Transverse colon (tissue), 4 donors: ENCODE results near the gene HGFAC. TPM values are rescaled to one million over a fixed set of nuclear protein-coding genes. Genes with fewer than 3 reads are reported as not detected.

Experiments used
- DNase-seq: peaks from one replicate; pipeline ENCODE4 v3.0.0-alpha.2; 2019
- H3K27ac ChIP-seq, 4 donors: fragments of 200-600 bp; sonication (generic); 2 replicates each; pipeline ENCODE4 v1.5.1; 2016 to 2018; ENCODE audit warnings: inconsistent platforms in 4 of 4
- H3K27me3 ChIP-seq: fragments of 200-600 bp; sonication (generic); 2 replicates; pipeline ENCODE4 v1.5.1; 2017; ENCODE audit warnings: inconsistent platforms
- H3K36me3 ChIP-seq, 4 donors: fragments of 200-600 bp; sonication (generic); 2 replicates each; pipeline ENCODE4 v1.5.1; 2017 to 2019; ENCODE audit warnings: inconsistent platforms in 4 of 4
- H3K4me1 ChIP-seq, 4 donors: fragments of 200-600 bp; sonication (generic); 2 replicates each; pipeline ENCODE4 v1.5.1; 2017 to 2020; ENCODE audit warnings: inconsistent platforms in 4 of 4
- H3K4me3 ChIP-seq, 4 donors: fragments of 200-600 bp; sonication (generic); 1 replicate in 1 of 4; 2 replicates in 3 of 4; pipeline versions ENCODE4 v1.5.1 to v1.6.1; 2017 to 2019; ENCODE audit warnings: inconsistent platforms in 4 of 4
- H3K9me3 ChIP-seq, 2 donors: fragments of 200-600 bp; sonication (generic); 2 replicates each; pipeline ENCODE4 v1.5.1; 2017 to 2019; ENCODE audit warnings: inconsistent platforms in 2 of 2
- CTCF ChIP-seq, 5 experiments: fragments of 200-600 bp in 3 of 5; fragments of 450-650 bp in 2 of 5; sonication (generic) in 3 of 5; IDR thresholded peaks; 1 replicate in 2 of 5; 2 replicates in 3 of 5; pipeline ENCODE4 v1.5.1; 2016 to 2017; ENCODE audit warnings: antibody characterized with exemption in 5 of 5, inconsistent platforms in 3 of 5, mild to moderate bottlenecking in 2 of 5, moderate library complexity in 1 of 5
- EP300 ChIP-seq: sonication (generic); formaldehyde crosslinking; IDR thresholded peaks from one replicate; pipeline ENCODE4 v1.6.1; 2017; ENCODE audit warnings: antibody characterized with exemption, low read depth
- POLR2A ChIP-seq: fragments of 450-650 bp; IDR thresholded peaks from one replicate; pipeline ENCODE4 v1.6.1; 2016; ENCODE audit warnings: antibody characterized with exemption, mild to moderate bottlenecking, moderate library complexity
- POLR2AphosphoS5 ChIP-seq, 3 donors: sonication (generic); formaldehyde crosslinking; IDR thresholded peaks; one replicate each; pipeline ENCODE4 v1.6.1; 2016; ENCODE audit warnings: antibody characterized with exemption in 3 of 3
- WGBS, 2 donors: methylation state at CpG; one replicate each; pipeline ENCODE4 v1.1.5; 2018; ENCODE audit warnings: low coverage in 1 of 2; 5-methylcytosine and 5-hydroxymethylcytosine counted together
- in situ Hi-C, 4 donors: fragments of 200-750 bp; cut with MboI; loops; one replicate each; pipeline versions ENCODE4 v1.15.0 to v1.15.1; 2017; ENCODE audit warnings: low sequenced_read_pairs in 3 of 4, low pct_ligation_motif_present in 1 of 4, low pct_unique_long_range_greater_than_20kb in 1 of 4
- intact Hi-C: fragments of 100-400 bp; cut with DNase I; formaldehyde crosslinking; loops from one replicate; pipeline ENCODE4 v1.15.1; 2023; ENCODE audit warnings: low total_unique reads
- total RNA-seq, 4 donors: library from RNA; depleted of rRNA; stranded (reverse); fragments of >200 nt; gene quantifications; one replicate each; pipeline ENCODE4 v1.1.0, GENCODE V29; 2016

HGFAC gene
- total RNA-seq, 4 donors from 2014 or later, result not detected

- intact Hi-C loops (no loop called here), in situ Hi-C loops (no loop called here)
- no peak overlapping the region for H3K4me3 ChIP-seq
- H3K27me3 ChIP-seq, result peaks cover 30% of the 10 kb centered on the region
- no peak overlapping the region for H3K27ac ChIP-seq
- WGBS, 2 donors, result 30 to 35% methylated on average over 4 to 25 of the region's 25 CpGs
- no peaks in the 10 kb centered on the region for H3K9me3 ChIP-seq
- no peak for TF ChIP-seq POLR2A
- no peak for TF ChIP-seq POLR2AphosphoS5 (IDR thresholded peaks at IDR 0.05)
- no peak for TF ChIP-seq CTCF (IDR thresholded peaks at IDR 0.05)
- no peak for TF ChIP-seq EP300
- no peaks in the 10 kb centered on the region for H3K4me1 ChIP-seq
- peak; percentile 32 for DNase-seq
- no peaks in the 10 kb centered on the region for H3K36me3 ChIP-seq
Measured at GRCh38 chr4:3470244-3471097, 28.7 kb downstream of the HGFAC start.

GRCh38 chr4:3471098-3471760 is 29.5 kb downstream of the HGFAC start:
- in situ Hi-C loops, result no loop called here

GRCh38 chr4:3471886-3472285 is 30.1 kb downstream of the HGFAC start:
- intact Hi-C loops (no loop called here), in situ Hi-C loops (no loop called here)
- Histone ChIP-seq H3K9me3 (no peaks in the 10 kb centered on the region), H3K4me1 (no peaks in the 10 kb centered on the region), H3K36me3 (no peaks in the 10 kb centered on the region), H3K27ac (no peak overlapping the region), H3K4me3 (no peak overlapping the region), H3K27me3 (peaks cover 30% of the 10 kb centered on the region)
- DNase-seq, result no peak
- TF ChIP-seq CTCF (IDR thresholded peaks at IDR 0.05), result no peak
- TF ChIP-seq EP300, result no peak
- no peak for TF ChIP-seq POLR2A
- no peak for TF ChIP-seq POLR2AphosphoS5 (IDR thresholded peaks at IDR 0.05)
- WGBS, 2 donors, result 59% methylated on average over 15 of the region's 15 CpGs; no CpG with 5 or more reads in 1 of the 2 donors

More at GRCh38 chr4:3471098-3471760, 29.5 kb downstream of the HGFAC start:
- Histone ChIP-seq H3K27ac (no peak overlapping the region), H3K27me3 (peaks cover 30% of the 10 kb centered on the region), H3K9me3 (no peaks in the 10 kb centered on the region), H3K4me3 (no peak overlapping the region), H3K36me3 (no peaks in the 10 kb centered on the region), H3K4me1 (no peaks in the 10 kb centered on the region)
- no peak for DNase-seq
- 91% methylated on average over 23 of the region's 23 CpGs; no CpG with 5 or more reads in 1 of the 2 donors for WGBS, 2 donors
- TF ChIP-seq EP300 (no peak), POLR2A (no peak), CTCF (IDR thresholded peaks at IDR 0.05) (no peak), POLR2AphosphoS5 (IDR thresholded peaks at IDR 0.05) (no peak)
- intact Hi-C loops, result no loop called here

GRCh38 chr4:3472411-3473141 is 30.8 kb downstream of the HGFAC start:
- Histone ChIP-seq H3K36me3 (no peaks in the 10 kb centered on the region), H3K27ac (no peak overlapping the region), H3K4me3 (no peak overlapping the region), H3K9me3 (no peaks in the 10 kb centered on the region), H3K4me1 (no peaks in the 10 kb centered on the region), H3K27me3 (peaks cover 33% of the 10 kb centered on the region)
- in situ Hi-C loops, result no loop called here
- DNase-seq, result no peak
- no peak for TF ChIP-seq POLR2AphosphoS5 (IDR thresholded peaks at IDR 0.05)
- no peak for TF ChIP-seq EP300
- TF ChIP-seq POLR2A, result no peak
- no peak for TF ChIP-seq CTCF (IDR thresholded peaks at IDR 0.05)
- intact Hi-C loops, result no loop called here
- WGBS, 2 donors, result 74% methylated on average over 27 of the region's 27 CpGs; no CpG with 5 or more reads in 1 of the 2 donors
